HG02678 (cell line): ENCODE results near the gene CALCR.
"Not testable (repeated sequence)": the region's sequence is repeated elsewhere in the genome, so short reads cannot be mapped to it uniquely, and the experiment has no call there.

Experiments used
- ATAC-seq: cut with Tn5 transposase; IDR thresholded peaks from one replicate; pipeline ENCODE4 v1.9.1; 2021; ENCODE audit warnings: mild to moderate bottlenecking, moderate library complexity; ENCODE audit not compliant: unreplicated experiment

Gene CALCR

GRCh38 chr7:93562936-93563335, 11.6 kb downstream of the CALCR start:
- ATAC-seq = no peak

- ATAC-seq = no peak
Observed at GRCh38 chr7:93562106-93562505, 12.4 kb downstream of the CALCR start.

DNA sequence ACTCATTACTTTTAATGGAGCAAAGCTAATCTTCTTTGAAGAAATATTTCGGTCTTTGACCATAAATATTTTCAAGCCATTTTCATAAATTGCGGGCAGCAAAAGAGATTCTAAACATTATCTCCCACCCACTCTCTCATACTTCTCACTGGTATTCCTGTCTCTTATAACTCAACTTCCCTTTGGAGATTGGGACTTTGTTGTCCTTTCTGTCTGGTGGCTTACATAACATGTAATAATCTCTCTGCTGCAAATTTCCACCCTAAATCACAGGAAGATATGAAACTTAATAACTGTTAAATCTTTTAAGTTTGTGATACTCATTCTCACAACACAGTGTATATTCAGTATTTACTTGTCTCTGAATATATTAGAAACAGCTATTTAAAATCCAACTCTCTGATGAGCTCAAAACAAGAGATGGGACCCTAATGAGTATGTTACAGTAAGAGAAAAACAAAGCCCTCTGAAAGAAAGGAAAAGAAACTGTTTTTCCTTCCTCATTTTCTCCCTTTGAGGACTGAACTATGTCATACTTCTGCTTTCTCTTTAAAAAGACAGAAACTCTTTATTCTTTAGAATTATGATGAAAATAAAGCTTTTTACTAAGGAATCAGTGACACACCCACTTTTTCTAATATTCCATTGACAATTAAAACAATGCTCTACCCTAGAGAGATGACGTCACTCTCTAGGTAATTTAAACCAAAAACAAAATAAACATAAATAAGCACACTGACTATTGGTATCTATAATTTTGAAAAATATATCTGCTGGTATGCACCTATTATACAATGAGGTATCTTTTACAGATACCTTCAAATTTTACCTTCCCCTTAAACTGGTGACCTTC, 14.7 kb downstream of the CALCR start:
- no peak for ATAC-seq

GRCh38 chr7:93558705-93559614, 15.6 kb downstream of the CALCR start:
- no peak for ATAC-seq

GRCh38 chr7:93551931-93552330, 22.6 kb downstream of the CALCR start:
- ATAC-seq = no peak

GRCh38 chr7:93551063-93551895, 23.2 kb downstream of the CALCR start:
- ATAC-seq = no peak

- no peak for ATAC-seq
Observed at GRCh38 chr7:93547716-93548115, 26.8 kb downstream of the CALCR start.

GRCh38 chr7:93544691-93545090, 29.8 kb downstream of the CALCR start:
- no peak for ATAC-seq

DNA sequence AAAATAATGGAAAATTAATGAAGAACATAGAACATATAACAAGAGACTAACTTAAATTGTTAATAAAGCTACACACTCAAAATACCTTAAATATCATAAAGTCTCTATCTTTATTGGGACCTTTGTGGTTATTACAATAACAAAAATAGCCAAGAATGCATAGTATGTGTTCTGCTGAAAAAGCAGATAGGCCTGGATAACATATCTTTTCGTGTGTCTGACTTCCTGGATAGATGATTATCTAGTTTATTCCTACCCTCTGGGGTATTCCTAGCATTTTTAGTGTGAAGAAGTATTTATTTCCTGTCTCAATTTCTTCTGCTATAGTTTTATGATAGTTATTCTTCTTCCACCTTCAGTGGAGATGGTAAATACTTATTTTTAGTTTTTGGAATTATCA, 36.5 kb downstream of the CALCR start:
- ATAC-seq = no peak

GRCh38 chr7:93535616-93536015, 38.9 kb downstream of the CALCR start:
- no peak for ATAC-seq

GRCh38 chr7:93530701-93531100, 43.8 kb downstream of the CALCR start:
- ATAC-seq = no peak

DNA sequence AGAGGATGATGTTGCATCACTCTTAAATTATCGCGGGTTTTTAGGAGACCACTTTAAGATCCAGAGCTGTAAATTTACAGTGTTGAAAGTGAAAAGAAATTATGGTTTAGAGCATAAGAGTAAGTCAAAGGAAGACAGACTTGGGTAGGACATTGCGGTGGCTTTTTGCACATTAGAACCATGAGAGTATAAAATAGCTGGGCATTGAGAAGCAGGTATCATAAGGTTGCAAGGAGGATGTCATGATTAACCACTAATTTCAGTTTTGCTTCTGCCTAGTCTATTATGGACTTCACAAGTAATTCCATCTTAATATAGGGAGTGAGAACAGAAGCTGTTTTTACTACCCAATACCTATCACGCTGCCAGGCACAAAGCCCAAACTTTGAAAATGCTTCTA, 57.7 kb downstream of the CALCR start:
- no peak for ATAC-seq

DNA sequence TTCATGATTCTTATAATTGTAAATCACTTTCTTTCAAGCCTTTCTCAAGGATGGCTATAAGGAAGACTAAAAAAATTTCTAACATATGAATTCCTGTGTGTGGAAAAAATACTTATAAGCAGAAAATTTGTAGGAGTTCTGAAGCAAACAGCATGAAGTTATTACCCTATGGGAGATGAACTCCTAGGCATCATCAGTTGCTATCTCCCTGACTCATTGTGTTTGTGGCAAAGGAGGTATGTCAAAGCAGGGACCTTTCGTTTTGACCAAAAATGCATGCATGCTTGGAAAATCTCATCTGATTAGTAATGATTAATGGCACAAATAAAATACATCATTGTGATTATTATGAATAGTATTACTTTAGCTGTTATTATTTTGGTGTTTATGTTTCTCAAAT, 59.4 kb downstream of the CALCR start:
- ATAC-seq = no peak

DNA sequence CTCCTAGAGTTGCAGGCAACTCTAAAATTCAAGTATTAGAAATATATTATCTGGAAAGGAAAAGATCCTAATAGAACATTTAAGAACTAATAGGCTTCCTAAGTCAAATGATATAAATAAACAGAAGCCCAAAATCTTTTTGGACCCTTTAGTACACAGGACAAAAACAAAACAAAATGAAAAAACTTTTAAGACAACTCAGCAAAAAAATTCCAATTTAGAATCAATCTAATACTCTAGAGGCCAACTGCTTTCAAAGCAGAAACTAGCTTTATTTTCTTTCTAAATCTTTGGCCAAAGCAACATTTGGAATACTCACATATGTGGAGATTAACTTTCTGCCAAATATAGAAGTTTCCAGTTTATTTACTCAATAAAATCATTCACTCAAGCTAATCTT, 65.2 kb downstream of the CALCR start:
- ATAC-seq = no peak

- no peak for ATAC-seq
Observed at GRCh38 chr7:93503088-93503487, 71.4 kb downstream of the CALCR start.

DNA sequence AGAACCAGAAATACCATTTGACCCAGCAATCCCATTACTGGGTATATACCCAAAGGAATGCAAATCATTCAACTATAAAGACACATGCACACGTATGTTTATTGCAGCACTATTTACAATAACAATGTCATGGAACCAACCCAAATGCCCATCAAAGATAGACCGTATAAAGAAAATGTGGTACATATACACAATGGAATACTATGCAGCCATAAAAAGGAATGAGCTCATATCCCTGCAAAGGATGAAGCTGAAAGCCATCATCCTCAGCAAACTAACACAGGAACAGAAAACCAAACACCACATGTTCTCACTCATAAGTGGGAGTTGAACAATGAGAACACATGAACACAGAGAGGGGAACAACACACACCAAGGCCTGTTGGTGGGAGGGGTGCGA, 82.7 kb downstream of the CALCR start:
- ATAC-seq = not testable (repeated sequence)

DNA sequence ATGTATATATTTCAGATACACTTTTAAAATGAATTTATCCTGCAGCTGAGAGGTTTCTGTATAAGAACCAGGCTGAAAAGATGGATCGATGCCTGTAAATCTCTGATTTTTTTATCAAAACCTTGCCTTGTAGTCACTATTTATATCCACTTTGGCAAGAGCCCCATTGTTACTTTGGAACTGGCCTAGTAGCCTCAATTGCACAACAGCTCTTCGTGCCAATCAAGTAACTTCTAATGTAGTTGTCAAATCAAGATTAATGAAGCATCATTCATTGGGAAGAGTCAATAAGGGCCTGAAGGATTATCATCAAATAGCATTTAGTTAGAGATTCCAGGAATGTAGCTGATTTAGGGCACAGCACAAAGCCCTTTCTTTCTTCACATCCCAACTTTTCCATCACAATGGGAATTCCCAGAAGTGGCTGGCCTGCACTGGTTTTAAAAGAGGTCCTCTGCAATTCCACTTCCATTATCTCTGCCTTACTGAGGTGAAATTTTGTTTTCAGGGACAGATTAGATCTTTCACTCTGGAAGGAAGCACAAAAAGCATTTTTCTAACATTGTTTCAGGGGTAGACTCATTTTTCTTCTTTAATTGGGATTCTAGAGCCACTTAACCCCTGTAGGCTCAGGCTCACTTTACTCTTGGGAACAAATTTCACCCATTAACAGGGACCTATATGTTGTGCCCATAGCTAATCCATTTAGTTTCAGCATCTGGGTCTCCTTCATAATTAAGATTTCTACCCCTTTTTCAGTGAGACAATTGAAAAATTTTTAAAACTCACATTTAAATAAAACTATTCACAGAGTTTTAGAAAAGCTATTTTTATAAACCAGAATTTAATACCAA, 97.8 kb downstream of the CALCR start:
- ATAC-seq = no peak

- no peak for ATAC-seq
Observed at GRCh38 chr7:93475811-93476210, 98.7 kb downstream of the CALCR start.

DNA sequence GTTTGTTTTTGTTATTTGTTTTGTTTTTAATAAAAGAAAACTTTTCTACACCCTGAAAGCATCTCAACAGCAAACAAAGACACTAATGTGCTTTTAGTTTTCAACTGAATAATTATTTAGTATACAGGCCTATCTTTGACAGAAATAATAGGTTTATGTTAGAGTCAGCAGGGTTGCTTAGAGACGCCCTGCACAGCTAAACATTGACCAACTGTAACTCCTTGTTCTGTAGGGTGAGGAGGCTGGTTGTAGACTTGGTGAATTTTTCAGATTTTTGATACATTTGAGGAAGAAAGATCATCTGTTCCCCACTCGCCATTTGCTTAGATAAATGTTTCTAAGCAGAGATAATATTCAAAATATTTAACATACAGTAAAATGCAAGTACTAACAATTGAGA, 103.1 kb downstream of the CALCR start:
- ATAC-seq = no peak

- no peak for ATAC-seq
Observed at GRCh38 chr7:93463764-93464163, 110.8 kb downstream of the CALCR start.
